ENCODE results near the gene TTLL7. TPM values are rescaled to one million over a fixed set of nuclear protein-coding genes. Genes with fewer than 3 reads are reported as not detected.
"Not testable (repeated sequence)": the region's sequence is repeated elsewhere in the genome, so short reads cannot be mapped to it uniquely, and the experiment has no call there.

Gene TTLL7
- total RNA-seq, 1 donor from 2014 or later, result 6.1 TPM

GRCh38 chr1:83997631-83998030 lies 1.3 kb downstream of the TTLL7 start:
- no peak for DNase-seq (ENCODE audit: extremely low read depth, low read depth, low spot score)

GRCh38 chr1:83996621-83997020 lies 2.3 kb downstream of the TTLL7 start:
- DNase-seq (ENCODE audit: extremely low read depth, low read depth, low spot score), result no peak

- no peak for DNase-seq (ENCODE audit: extremely low read depth, low read depth, low spot score)
Observed at GRCh38 chr1:83996191-83996590, 2.7 kb downstream of the TTLL7 start.

- DNase-seq (ENCODE audit: extremely low read depth, low read depth, low spot score), result no peak
Observed at GRCh38 chr1:83995649-83996048, 3.3 kb downstream of the TTLL7 start.

GRCh38 chr1:83994111-83994510 lies 4.8 kb downstream of the TTLL7 start:
- no peak for DNase-seq (ENCODE audit: extremely low read depth, low read depth, low spot score)

GRCh38 chr1:83990734-83991133 lies 8.2 kb downstream of the TTLL7 start:
- no peak for DNase-seq (ENCODE audit: extremely low read depth, low read depth, low spot score)

GRCh38 chr1:83985048-83985447 lies 13.9 kb downstream of the TTLL7 start:
- no peak for DNase-seq (ENCODE audit: extremely low read depth, low read depth, low spot score)

GRCh38 chr1:83983918-83984317 lies 15.0 kb downstream of the TTLL7 start:
- DNase-seq (ENCODE audit: extremely low read depth, low read depth, low spot score), result not testable (repeated sequence)

GRCh38 chr1:83978056-83978455 lies 20.9 kb downstream of the TTLL7 start:
- no peak for DNase-seq (ENCODE audit: extremely low read depth, low read depth, low spot score)

- DNase-seq (ENCODE audit: extremely low read depth, low read depth, low spot score), result no peak
Observed at GRCh38 chr1:83976920-83977319, 22.0 kb downstream of the TTLL7 start.

GRCh38 chr1:83970802-83971201 lies 28.1 kb downstream of the TTLL7 start:
- no peak for DNase-seq (ENCODE audit: extremely low read depth, low read depth, low spot score)

- no peak for DNase-seq (ENCODE audit: extremely low read depth, low read depth, low spot score)
Observed at GRCh38 chr1:83970114-83970513, 28.8 kb downstream of the TTLL7 start.

GRCh38 chr1:83967336-83967735 lies 31.6 kb downstream of the TTLL7 start:
- DNase-seq (ENCODE audit: extremely low read depth, low read depth, low spot score), result no peak

- DNase-seq (ENCODE audit: extremely low read depth, low read depth, low spot score), result no peak
Observed at GRCh38 chr1:83964153-83964552, 34.8 kb downstream of the TTLL7 start.

- DNase-seq (ENCODE audit: extremely low read depth, low read depth, low spot score), result no peak
Observed at GRCh38 chr1:83961571-83962295, 37.2 kb downstream of the TTLL7 start.

GRCh38 chr1:83960669-83961277 lies 38.2 kb downstream of the TTLL7 start:
- DNase-seq (ENCODE audit: extremely low read depth, low read depth, low spot score), result no peak

- no peak for DNase-seq (ENCODE audit: extremely low read depth, low read depth, low spot score)
Observed at GRCh38 chr1:83959824-83960498, 39.0 kb downstream of the TTLL7 start.

GRCh38 chr1:83958704-83959103 lies 40.2 kb downstream of the TTLL7 start:
- DNase-seq (ENCODE audit: extremely low read depth, low read depth, low spot score), result no peak

GRCh38 chr1:83954166-83954823 lies 44.6 kb downstream of the TTLL7 start:
- no peak for DNase-seq (ENCODE audit: extremely low read depth, low read depth, low spot score)

GRCh38 chr1:83950106-83950661 lies 48.7 kb downstream of the TTLL7 start:
- DNase-seq (ENCODE audit: extremely low read depth, low read depth, low spot score), result no peak

- no peak for DNase-seq (ENCODE audit: extremely low read depth, low read depth, low spot score)
Observed at GRCh38 chr1:83942914-83943313, 56.0 kb downstream of the TTLL7 start.
